HEK293 (cell line): Measurements from ENCODE around the gene CARM1.
A peak's percentile ranks its signal among the peaks of the same experiment; 100 is the strongest.

Experiments used
- CTCF ChIP-seq: fragments of 450-650 bp; formaldehyde crosslinking; IDR thresholded peaks from 2 replicates; pipeline ENCODE4 v1.5.1; 2016; ENCODE audit warnings: missing biosample characterization, missing genetic modification characterization
- KLF10 ChIP-seq: fragments of 450-650 bp; IDR thresholded peaks from 2 replicates; pipeline ENCODE4 v1.5.1; 2018; ENCODE audit warnings: missing biosample characterization, mild to moderate bottlenecking, missing genetic modification characterization
- PBX3 ChIP-seq: sonication (generic); formaldehyde crosslinking; IDR thresholded peaks from 2 replicates; pipeline ENCODE4 v1.8.1; 2022; ENCODE audit warnings: mild to moderate bottlenecking, moderate library complexity, missing genetic modification reagents
- SCRT2 ChIP-seq: fragments of 450-650 bp; formaldehyde crosslinking; IDR thresholded peaks from 2 replicates; pipeline ENCODE4 v1.5.1; 2016; ENCODE audit warnings: missing biosample characterization, missing genetic modification characterization
- SETDB1 ChIP-seq: IDR thresholded peaks from one replicate; pipeline ENCODE4 v1.6.1; 2017; ENCODE audit warnings: mild to moderate bottlenecking, low read length, moderate library complexity, mixed read lengths; ENCODE audit not compliant: insufficient read length
- ZBTB20 ChIP-seq: fragments of 450-650 bp; formaldehyde crosslinking; IDR thresholded peaks from 2 replicates; pipeline ENCODE4 v1.5.1; 2016; ENCODE audit warnings: missing biosample characterization, missing genetic modification characterization
- ZBTB48 ChIP-seq: fragments of 450-650 bp; formaldehyde crosslinking; IDR thresholded peaks from 2 replicates; pipeline ENCODE4 v1.5.1; 2016; ENCODE audit warnings: missing biosample characterization, missing genetic modification characterization
- ZBTB7A ChIP-seq: fragments of 450-650 bp; formaldehyde crosslinking; IDR thresholded peaks from 2 replicates; pipeline ENCODE4 v1.5.1; 2016; ENCODE audit warnings: low read depth, missing biosample characterization, missing genetic modification characterization
- ZFP3 ChIP-seq: fragments of 450-650 bp; formaldehyde crosslinking; IDR thresholded peaks from 2 replicates; pipeline ENCODE4 v1.5.1; 2016; ENCODE audit warnings: low read depth, missing biosample characterization, missing genetic modification characterization
- ZFP41 ChIP-seq: fragments of 450-650 bp; formaldehyde crosslinking; IDR thresholded peaks from 2 replicates; pipeline ENCODE4 v1.5.1; 2016; ENCODE audit warnings: missing biosample characterization, missing genetic modification characterization, borderline replicate concordance
- ZNF37A ChIP-seq: fragments of 450-650 bp; IDR thresholded peaks from 2 replicates; pipeline ENCODE4 v1.5.1; 2018; ENCODE audit warnings: missing biosample characterization, missing genetic modification characterization
- ZNF529 ChIP-seq: fragments of 450-650 bp; formaldehyde crosslinking; IDR thresholded peaks from 2 replicates; pipeline ENCODE4 v1.5.1; 2017; ENCODE audit warnings: missing genetic modification characterization, missing biosample characterization; ENCODE audit not compliant: insufficient replicate concordance
- ZNF571 ChIP-seq: fragments of 450-650 bp; formaldehyde crosslinking; IDR thresholded peaks from 2 replicates; pipeline ENCODE4 v1.5.0; 2017; ENCODE audit warnings: missing biosample characterization, missing genetic modification characterization

DNA sequence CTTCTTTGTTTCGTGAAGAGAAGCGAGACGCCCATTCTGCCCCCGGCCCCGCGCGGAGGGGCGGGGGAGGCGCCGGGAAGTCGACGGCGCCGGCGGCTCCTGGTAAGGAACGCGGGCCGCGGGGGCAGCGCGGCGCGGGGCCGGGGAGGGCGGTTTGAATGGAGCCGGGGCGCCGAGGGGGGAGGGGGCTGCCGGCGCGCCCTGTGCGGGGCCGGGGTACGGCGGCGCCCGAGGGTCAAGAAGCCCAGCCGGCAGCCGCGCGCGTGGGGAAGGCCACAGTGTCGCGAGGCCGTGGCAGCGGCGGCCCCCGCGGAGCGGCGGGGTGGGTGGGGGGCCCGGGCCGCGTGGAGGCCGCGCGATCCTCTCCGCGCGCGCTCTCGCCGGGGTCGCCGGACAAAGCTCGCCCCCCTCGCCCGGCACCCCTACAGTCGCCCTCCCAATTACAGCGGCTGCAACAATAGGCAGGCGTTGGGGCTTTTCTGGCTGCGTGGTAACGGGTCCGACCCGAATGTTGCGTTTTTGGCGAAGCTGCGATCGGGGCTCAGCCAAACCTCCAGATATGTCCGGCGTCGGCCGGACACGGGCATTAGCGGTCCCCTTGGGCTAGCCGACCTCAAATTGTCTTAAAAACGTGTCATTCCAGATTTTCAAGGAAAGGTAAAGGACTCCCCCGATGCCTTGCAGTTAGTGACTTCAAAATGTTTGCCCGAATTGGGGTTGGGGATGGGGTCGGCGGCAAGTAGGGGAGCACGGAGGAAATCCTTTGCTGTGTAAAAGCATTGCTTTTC lies 89.9 kb downstream of the CARM1 start:
- TF ChIP-seq CTCF (tag by site-specific recombination) (no peak), ZBTB48 (tag by site-specific recombination) (no peak), ZNF529 (tag by site-specific recombination) (no peak), ZBTB7A (tag by site-specific recombination) (peak; percentile 12; the same call in 1 of the 2 replicates), ZBTB20 (tag by site-specific recombination) (no peak), KLF10 (tag by site-specific recombination) (peak; percentile 9; the same call in 1 of the 2 replicates), ZNF37A (tag by site-specific recombination) (no peak), ZFP3 (tag by site-specific recombination) (no peak), SCRT2 (tag by site-specific recombination) (no peak), ZFP41 (tag by site-specific recombination) (no peak), PBX3 (CRISPR knock-in tag) (no peak), SETDB1 (no peak), ZNF571 (no peak)
